GM21619 (cell line): ENCODE data around the gene AGO4.
"Not testable (repeated sequence)": the region's sequence is repeated elsewhere in the genome, so short reads cannot be mapped to it uniquely, and the experiment has no call there.

Experiments used
- ATAC-seq: cut with Tn5 transposase; IDR thresholded peaks from one replicate; pipeline ENCODE4 v1.9.1; 2021; ENCODE audit not compliant: unreplicated experiment

Gene AGO4

GRCh38 chr1:35863881-35864625 is 56.2 kb downstream of the AGO4 start:
- no peak for ATAC-seq

- ATAC-seq, result no peak
These were observed 57.0 kb downstream of the AGO4 start for GRCh38 chr1:35864813-35865212.

GRCh38 chr1:35866991-35867390 is 59.2 kb downstream of the AGO4 start:
- no peak for ATAC-seq

GRCh38 chr1:35869245-35869950 is 61.6 kb downstream of the AGO4 start:
- not testable (repeated sequence) for ATAC-seq

- ATAC-seq, result no peak
These were observed 63.0 kb downstream of the AGO4 start for GRCh38 chr1:35870651-35871309.

GRCh38 chr1:35873243-35873750 is 65.5 kb downstream of the AGO4 start:
- no peak for ATAC-seq

GRCh38 chr1:35874115-35874514 is 66.3 kb downstream of the AGO4 start:
- not testable (repeated sequence) for ATAC-seq

- no peak for ATAC-seq
These were observed 69.2 kb downstream of the AGO4 start for GRCh38 chr1:35876988-35877387.

- ATAC-seq, result no peak
These were observed 74.0 kb downstream of the AGO4 start for GRCh38 chr1:35881850-35882273.

GRCh38 chr1:35882586-35882944 is 74.7 kb downstream of the AGO4 start:
- ATAC-seq, result no peak

- peak; percentile 84 for ATAC-seq
These were observed 75.3 kb downstream of the AGO4 start, which contains the start of gene AGO1 for GRCh38 chr1:35882945-35883634. AGO1 (plus strand) TSS chr1:35883209; CDS start chr1:35883422, 213 bp downstream.

GRCh38 chr1:35883635-35884101 is 75.9 kb downstream of the AGO4 start:
- peak; percentile 15 for ATAC-seq

- no peak for ATAC-seq
These were observed 77.1 kb downstream of the AGO4 start for GRCh38 chr1:35884934-35885333.

- ATAC-seq, result no peak
These were observed 78.2 kb downstream of the AGO4 start for GRCh38 chr1:35885961-35886558.

- no peak for ATAC-seq
These were observed 79.0 kb downstream of the AGO4 start for GRCh38 chr1:35886577-35887431.

- ATAC-seq, result no peak
These were observed 79.7 kb downstream of the AGO4 start for GRCh38 chr1:35887508-35887907.

GRCh38 chr1:35888255-35888654 is 80.4 kb downstream of the AGO4 start:
- ATAC-seq, result no peak

- ATAC-seq, result not testable (repeated sequence)
These were observed 81.2 kb downstream of the AGO4 start for GRCh38 chr1:35888981-35889380.

GRCh38 chr1:35893051-35893879 is 85.4 kb downstream of the AGO4 start:
- no peak for ATAC-seq
